ENCODE measurements around the gene PXN. TPM values are rescaled to one million over a fixed set of nuclear protein-coding genes. Genes with fewer than 3 reads are reported as not detected.
"Not testable (repeated sequence)": the region's sequence is repeated elsewhere in the genome, so short reads cannot be mapped to it uniquely, and the experiment has no call there.

Gene PXN
- polyA plus RNA-seq, 2 of the 4 experiments (the other 2 are of a cell fraction): 40.1 to 97.0 TPM

DNA sequence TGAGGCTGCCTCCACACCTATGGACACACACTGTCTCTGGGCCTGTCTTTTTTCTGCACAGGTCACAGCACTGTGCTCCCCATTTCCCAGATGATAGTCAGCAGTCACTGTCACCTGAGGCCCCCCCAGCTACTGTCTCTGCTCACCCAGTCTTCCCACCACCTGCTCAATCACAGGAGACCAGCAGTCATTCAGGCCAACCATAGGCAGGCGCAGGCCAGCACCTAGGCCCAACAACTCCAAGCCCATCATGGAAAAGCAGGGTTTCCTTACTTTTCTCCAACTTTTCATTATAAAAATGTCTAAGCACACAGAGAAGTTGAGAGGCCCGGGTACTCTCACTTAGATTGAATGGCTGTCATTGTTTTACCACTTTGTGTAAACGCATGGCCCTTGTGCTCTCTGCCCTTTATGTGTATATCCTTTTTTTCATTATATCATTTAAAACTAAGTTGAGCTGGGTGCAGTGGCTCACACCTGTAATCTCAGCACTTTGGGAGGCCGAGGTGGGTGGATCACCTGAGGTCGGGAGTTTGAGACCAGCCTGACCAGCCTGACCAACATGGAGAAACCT lies 7.1 kb downstream of the PXN start:
- Histone ChIP-seq H3K4me2 (no peak overlapping the region), H3K4me1 (peaks cover 64% of the 10 kb centered on the region), H3K27ac (peak overlapping the region in 1 of 2 experiments; percentile 42; a peak in 1 of 6 replicates), H3K4me3 (no peak overlapping the region), H3K9me3 (no peaks in the 10 kb centered on the region)
- ATAC-seq: no peak
- FAIRE-seq: no peak
- WGBS (ENCODE audit: missing lambda C conversion rate): 89% methylated on average over 5 of the region's 5 CpGs
- ChIA-PET CTCF (interaction anchor here (0.9 to 43.7 kb wide), 5 partner anchors 8 to 57 kb away, joined by 3 to 1367 read pairs (median 5); partner anchors contain the start of gene RPLP0), POLR2A (interaction anchor here (0.6 kb wide), 2 partner anchors 23 to 57 kb away, joined by 3 read pairs; no protein-coding TSS in a partner anchor)
- TF ChIP-seq ZC3H11A (IDR thresholded peaks at IDR 0.05) (no peak), SMC3 (IDR thresholded peaks at IDR 0.05) (no peak), NR3C1 (IDR thresholded peaks at IDR 0.05) (no peak)
- TF ChIP-seq, protein P1, sequence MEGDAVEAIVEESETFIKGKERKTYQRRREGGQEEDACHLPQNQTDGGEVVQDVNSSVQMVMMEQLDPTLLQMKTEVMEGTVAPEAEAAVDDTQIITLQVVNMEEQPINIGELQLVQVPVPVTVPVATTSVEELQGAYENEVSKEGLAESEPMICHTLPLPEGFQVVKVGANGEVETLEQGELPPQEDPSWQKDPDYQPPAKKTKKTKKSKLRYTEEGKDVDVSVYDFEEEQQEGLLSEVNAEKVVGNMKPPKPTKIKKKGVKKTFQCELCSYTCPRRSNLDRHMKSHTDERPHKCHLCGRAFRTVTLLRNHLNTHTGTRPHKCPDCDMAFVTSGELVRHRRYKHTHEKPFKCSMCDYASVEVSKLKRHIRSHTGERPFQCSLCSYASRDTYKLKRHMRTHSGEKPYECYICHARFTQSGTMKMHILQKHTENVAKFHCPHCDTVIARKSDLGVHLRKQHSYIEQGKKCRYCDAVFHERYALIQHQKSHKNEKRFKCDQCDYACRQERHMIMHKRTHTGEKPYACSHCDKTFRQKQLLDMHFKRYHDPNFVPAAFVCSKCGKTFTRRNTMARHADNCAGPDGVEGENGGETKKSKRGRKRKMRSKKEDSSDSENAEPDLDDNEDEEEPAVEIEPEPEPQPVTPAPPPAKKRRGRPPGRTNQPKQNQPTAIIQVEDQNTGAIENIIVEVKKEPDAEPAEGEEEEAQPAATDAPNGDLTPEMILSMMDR (IDR thresholded peaks at IDR 0.05): no peak
- TF ChIP-seq, protein P2, sequence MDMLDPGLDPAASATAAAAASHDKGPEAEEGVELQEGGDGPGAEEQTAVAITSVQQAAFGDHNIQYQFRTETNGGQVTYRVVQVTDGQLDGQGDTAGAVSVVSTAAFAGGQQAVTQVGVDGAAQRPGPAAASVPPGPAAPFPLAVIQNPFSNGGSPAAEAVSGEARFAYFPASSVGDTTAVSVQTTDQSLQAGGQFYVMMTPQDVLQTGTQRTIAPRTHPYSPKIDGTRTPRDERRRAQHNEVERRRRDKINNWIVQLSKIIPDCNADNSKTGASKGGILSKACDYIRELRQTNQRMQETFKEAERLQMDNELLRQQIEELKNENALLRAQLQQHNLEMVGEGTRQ (IDR thresholded peaks at IDR 0.05): no peak
- DNase-seq (ENCODE audit: low read depth in 1 of 2, low spot score in 1 of 2): no peak

DNA sequence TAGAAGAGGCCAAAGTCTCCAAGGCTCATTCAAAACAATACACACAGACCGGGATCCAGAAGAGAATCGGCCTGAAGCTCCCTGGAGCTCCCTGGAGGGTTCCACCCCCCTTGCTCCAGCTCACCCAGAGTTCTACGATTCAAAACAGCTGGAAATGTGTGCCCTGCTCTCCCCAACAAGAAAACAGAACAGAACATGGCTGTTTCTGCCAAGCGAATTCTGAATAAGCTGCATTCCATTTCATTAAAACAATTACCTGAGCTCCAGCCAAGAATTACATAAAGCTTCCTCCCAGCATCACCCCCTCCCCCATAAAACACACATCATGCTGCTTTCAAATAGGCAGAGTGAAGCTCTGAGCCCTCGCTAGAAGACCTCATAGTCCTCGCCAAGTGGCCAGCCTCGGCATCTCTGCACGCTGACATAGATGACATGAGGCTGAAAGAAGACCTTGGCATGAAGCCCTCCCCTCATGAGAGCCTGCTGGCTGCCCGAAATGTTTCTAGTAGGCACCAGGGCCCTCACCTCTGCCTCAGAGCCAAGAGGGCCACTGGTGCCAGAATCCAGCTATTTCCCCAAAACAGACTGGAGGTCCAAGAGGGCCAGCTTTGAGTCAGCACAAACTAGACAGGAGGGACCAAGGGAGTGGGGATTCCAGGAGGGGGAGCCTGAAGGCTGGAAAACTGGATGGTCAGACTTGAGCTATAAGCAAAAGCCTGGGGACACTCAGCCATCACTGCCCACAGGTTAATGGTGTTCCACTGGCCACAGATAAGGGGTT lies 8.3 kb downstream of the PXN start:
- H3K4me1 ChIP-seq: peaks cover 57% of the 10 kb centered on the region
- H3K4me3 ChIP-seq: no peak overlapping the region
- peak overlapping the region; percentile 46 to 69; a peak in 5 of 6 replicates for H3K27ac ChIP-seq
- FAIRE-seq (no peak), DNase-seq (ENCODE audit: low read depth in 1 of 2, low spot score in 1 of 2) (no peak), ATAC-seq (peak; percentile 47 to 51; a peak in 5 of 6 replicates)
- H3K9me3 ChIP-seq: no peaks in the 10 kb centered on the region
- WGBS (ENCODE audit: missing lambda C conversion rate): 62% methylated on average over 9 of the region's 9 CpGs
- TF ChIP-seq HOXB13 (CRISPR knock-in tag; IDR thresholded peaks at IDR 0.05; ENCODE audit: low read depth) (no peak), HEYL (CRISPR knock-in tag; IDR thresholded peaks at IDR 0.05) (no peak), CBX8 (IDR thresholded peaks at IDR 0.05) (no peak), KDM5A (IDR thresholded peaks at IDR 0.05) (no peak), TP53 (CRISPR knock-in tag; IDR thresholded peaks at IDR 0.05) (no peak), EHF (CRISPR knock-in tag; IDR thresholded peaks at IDR 0.05) (no peak), ZFP36 (IDR thresholded peaks at IDR 0.05; ENCODE audit: borderline replicate concordance, partially characterized antibody) (no peak), CEBPB (IDR thresholded peaks at IDR 0.05) (no peak), POLR2AphosphoS2 (conservative IDR thresholded peaks at IDR 0.05; ENCODE audit: low read length) (no peak), NFE2L2 (conservative IDR thresholded peaks at IDR 0.05; ENCODE audit: low read length) (no peak)
- TF ChIP-seq, protein P3, sequence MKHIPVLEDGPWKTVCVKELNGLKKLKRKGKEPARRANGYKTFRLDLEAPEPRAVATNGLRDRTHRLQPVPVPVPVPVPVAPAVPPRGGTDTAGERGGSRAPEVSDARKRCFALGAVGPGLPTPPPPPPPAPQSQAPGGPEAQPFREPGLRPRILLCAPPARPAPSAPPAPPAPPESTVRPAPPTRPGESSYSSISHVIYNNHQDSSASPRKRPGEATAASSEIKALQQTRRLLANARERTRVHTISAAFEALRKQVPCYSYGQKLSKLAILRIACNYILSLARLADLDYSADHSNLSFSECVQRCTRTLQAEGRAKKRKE (CRISPR knock-in tag; IDR thresholded peaks at IDR 0.05; ENCODE audit: low read depth): no peak
- peak overlapping the region; percentile 52 for H3K4me2 ChIP-seq
- ChIA-PET POLR2A (interaction anchor here (0.9 to 1.8 kb wide), 4 partner anchors 15 to 56 kb away, joined by 4 to 12 read pairs (median 4); partner anchors contain the start of gene RPLP0), CTCF (interaction anchor here (0.6 to 43.7 kb wide), 8 partner anchors 8 to 94 kb away, joined by 3 to 1367 read pairs (median 5); partner anchors contain the start of genes PXN and RPLP0)

DNA sequence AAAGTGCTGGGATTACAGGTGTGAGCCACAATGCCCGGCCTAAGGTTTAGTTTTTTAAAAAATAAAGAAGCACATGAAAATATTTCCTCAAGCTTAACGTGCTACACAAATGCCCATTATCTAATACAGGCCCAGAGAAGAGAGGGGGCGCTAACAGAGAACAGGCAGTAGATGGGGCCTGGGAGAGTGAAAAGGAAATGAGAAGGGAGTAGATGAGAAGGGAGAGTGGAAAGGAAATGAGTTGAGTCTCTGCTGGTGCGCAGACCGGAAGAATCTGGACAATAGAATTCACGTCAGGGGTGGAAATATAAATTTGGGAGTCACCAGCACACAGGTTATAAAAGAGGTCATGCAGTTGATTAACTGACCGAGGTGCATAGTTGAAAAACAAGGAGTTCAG lies 10.7 kb downstream of the PXN start:
- Histone ChIP-seq H3K9me3 (no peaks in the 10 kb centered on the region), H3K4me3 (no peak overlapping the region), H3K27ac (no peak overlapping the region), H3K4me2 (no peak overlapping the region), H3K4me1 (peaks cover 63% of the 10 kb centered on the region)
- WGBS (ENCODE audit: missing lambda C conversion rate): 93% methylated on average over 7 of the region's 7 CpGs
- no peak for FAIRE-seq
- ChIA-PET CTCF (interaction anchor here (1.5 to 43.7 kb wide), 4 partner anchors 2 to 51 kb away, joined by 3 to 1367 read pairs (median 652); partner anchors contain the start of gene PXN), POLR2A (no interaction called here)
- TF ChIP-seq, protein P4, sequence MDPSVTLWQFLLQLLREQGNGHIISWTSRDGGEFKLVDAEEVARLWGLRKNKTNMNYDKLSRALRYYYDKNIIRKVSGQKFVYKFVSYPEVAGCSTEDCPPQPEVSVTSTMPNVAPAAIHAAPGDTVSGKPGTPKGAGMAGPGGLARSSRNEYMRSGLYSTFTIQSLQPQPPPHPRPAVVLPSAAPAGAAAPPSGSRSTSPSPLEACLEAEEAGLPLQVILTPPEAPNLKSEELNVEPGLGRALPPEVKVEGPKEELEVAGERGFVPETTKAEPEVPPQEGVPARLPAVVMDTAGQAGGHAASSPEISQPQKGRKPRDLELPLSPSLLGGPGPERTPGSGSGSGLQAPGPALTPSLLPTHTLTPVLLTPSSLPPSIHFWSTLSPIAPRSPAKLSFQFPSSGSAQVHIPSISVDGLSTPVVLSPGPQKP (IDR thresholded peaks at IDR 0.05; ENCODE audit: low read depth, low read length): no peak
- TF ChIP-seq, protein P5, sequence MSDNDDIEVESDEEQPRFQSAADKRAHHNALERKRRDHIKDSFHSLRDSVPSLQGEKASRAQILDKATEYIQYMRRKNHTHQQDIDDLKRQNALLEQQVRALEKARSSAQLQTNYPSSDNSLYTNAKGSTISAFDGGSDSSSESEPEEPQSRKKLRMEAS (IDR thresholded peaks at IDR 0.05): no peak
- TF ChIP-seq HOXB13 (CRISPR knock-in tag; IDR thresholded peaks at IDR 0.05; ENCODE audit: low read depth) (no peak), SMC3 (IDR thresholded peaks at IDR 0.05) (no peak), TP53 (CRISPR knock-in tag; IDR thresholded peaks at IDR 0.05) (no peak), PHF8 (IDR thresholded peaks at IDR 0.05; ENCODE audit: borderline replicate concordance, low read depth) (no peak), HOXB5 (CRISPR knock-in tag; IDR thresholded peaks at IDR 0.05) (no peak), GATA3 (IDR thresholded peaks at IDR 0.05; ENCODE audit: borderline replicate concordance) (no peak), ZNF302 (CRISPR knock-in tag; IDR thresholded peaks at IDR 0.05) (no peak), CHD2 (IDR thresholded peaks at IDR 0.05; ENCODE audit: low read length, partially characterized antibody) (no peak), BHLHE40 (IDR thresholded peaks at IDR 0.05; ENCODE audit: low read depth, low read length) (no peak), NFE2L2 (conservative IDR thresholded peaks at IDR 0.05; ENCODE audit: low read length) (no peak), EHMT2 (IDR thresholded peaks at IDR 0.05; ENCODE audit: low read depth) (no peak)
- ATAC-seq: no peak
- no peak for DNase-seq (ENCODE audit: low read depth in 1 of 2, low spot score in 1 of 2)

DNA sequence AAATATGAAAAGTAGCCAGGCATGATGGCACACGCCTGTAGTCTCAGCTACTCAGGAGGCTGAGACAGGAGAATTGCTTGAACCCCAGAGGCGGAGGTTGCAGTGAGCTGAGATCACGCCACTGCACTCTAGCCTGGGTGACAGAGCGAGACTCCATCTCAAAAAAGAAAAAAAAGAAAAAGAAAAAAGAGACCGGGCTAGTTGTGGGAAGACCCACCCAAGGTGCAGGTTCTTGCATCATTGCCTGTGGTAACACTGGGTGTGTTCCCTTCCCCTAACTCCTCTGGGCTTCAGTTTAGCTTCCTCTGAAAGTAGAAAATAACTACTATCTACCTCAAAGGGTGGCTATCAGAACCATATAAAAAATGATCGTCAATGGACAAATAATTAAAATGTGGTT lies 12.2 kb downstream of the PXN start:
- DNase-seq (ENCODE audit: low read depth in 1 of 2, low spot score in 1 of 2); H3K9me3 ChIP-seq; POLR2A ChIA-PET; ATAC-seq; FAIRE-seq; H3K4me3 ChIP-seq; H3K4me2 ChIP-seq: not testable (repeated sequence)
- WGBS (ENCODE audit: missing lambda C conversion rate): 83% methylated on average over 6 of the region's 6 CpGs
- Histone ChIP-seq H3K27ac (0 out of 6 replicates have a peak overlapping the region, but pooled peaks of 1 of the 2 experiments have one; percentile 20), H3K4me1 (peaks cover 63% of the 10 kb centered on the region)
- CTCF ChIA-PET: interaction anchor here (22.3 to 43.7 kb wide), 3 partner anchors 4 to 29 kb away, joined by 652 to 1367 read pairs (median 652); partner anchors contain the start of gene PXN

Data from A549 (cell line).